ENCODE measurements around the gene KCNT2. TPM values are rescaled to one million over a fixed set of nuclear protein-coding genes. Genes with fewer than 3 reads are reported as not detected.

KCNT2 gene
- total and polyA plus RNA-seq, 5 donors from 2014 or later, result not detected

GRCh38 chr1:196557797-196558196 lies 50.4 kb downstream of the KCNT2 start:
- Mint-ChIP-seq H3K4me1 (no peaks in the 10 kb centered on the region), H3K36me3 (no peaks in the 10 kb centered on the region), H3K27me3 (no peaks in the 10 kb centered on the region), H3K4me3 (no peak overlapping the region), H3K9me3 (peaks cover 0 to 18% (median 4%) of the 10 kb centered on the region in 7 donors), H3K27ac (no peak overlapping the region)
- Histone ChIP-seq H3K4me1 (ENCODE audit: control insufficient read depth, insufficient read depth, low read length, poor library complexity, severe bottlenecking) (no peaks in the 10 kb centered on the region), H3K36me3 (ENCODE audit: control insufficient read depth, insufficient read depth, low read length) (no peaks in the 10 kb centered on the region), H3K4me3 (ENCODE audit: low read depth, low read length) (no peak overlapping the region), H3K27me3 (ENCODE audit: control insufficient read depth, insufficient read depth, low read length) (no peaks in the 10 kb centered on the region), H3K9me3 (ENCODE audit: control insufficient read depth in 2 of 2, low read length in 2 of 2) (no peaks in the 10 kb centered on the region), H3K27ac (ENCODE audit: insufficient read depth, low read length, poor library complexity, severe bottlenecking) (no peak overlapping the region)
- DNase-seq (no peak), ATAC-seq (ENCODE audit: low read depth in 2 of 2) (no peak)

- no peaks in the 10 kb centered on the region for H3K4me1 Mint-ChIP-seq
- H3K27me3 ChIP-seq (ENCODE audit: control insufficient read depth, insufficient read depth, low read length), result no peaks in the 10 kb centered on the region
- no peak overlapping the region for H3K27ac ChIP-seq (ENCODE audit: insufficient read depth, low read length, poor library complexity, severe bottlenecking)
- peaks cover 0 to 7% (median 1%) of the 10 kb centered on the region in 7 donors for H3K9me3 Mint-ChIP-seq
- H3K4me1 ChIP-seq (ENCODE audit: control insufficient read depth, insufficient read depth, low read length, poor library complexity, severe bottlenecking), result no peaks in the 10 kb centered on the region
- H3K9me3 ChIP-seq (ENCODE audit: control insufficient read depth in 2 of 2, low read length in 2 of 2), result no peaks in the 10 kb centered on the region
- DNase-seq (no peak), ATAC-seq (ENCODE audit: low read depth in 2 of 2) (no peak)
- no peak overlapping the region for H3K4me3 ChIP-seq (ENCODE audit: low read depth, low read length)
- no peak overlapping the region for H3K27ac Mint-ChIP-seq
- no peaks in the 10 kb centered on the region for H3K27me3 Mint-ChIP-seq
- H3K4me3 Mint-ChIP-seq, result no peak overlapping the region
- no peaks in the 10 kb centered on the region for H3K36me3 Mint-ChIP-seq
- H3K36me3 ChIP-seq (ENCODE audit: control insufficient read depth, insufficient read depth, low read length), result no peaks in the 10 kb centered on the region
Observed at GRCh38 chr1:196550731-196551130, 57.5 kb downstream of the KCNT2 start.

- Histone ChIP-seq H3K27me3 (ENCODE audit: control insufficient read depth, insufficient read depth, low read length) (no peaks in the 10 kb centered on the region), H3K4me1 (ENCODE audit: control insufficient read depth, insufficient read depth, low read length, poor library complexity, severe bottlenecking) (no peaks in the 10 kb centered on the region), H3K4me3 (ENCODE audit: low read depth, low read length) (no peak overlapping the region), H3K36me3 (ENCODE audit: control insufficient read depth, insufficient read depth, low read length) (no peaks in the 10 kb centered on the region), H3K9me3 (ENCODE audit: control insufficient read depth in 2 of 2, low read length in 2 of 2) (no peaks in the 10 kb centered on the region), H3K27ac (ENCODE audit: insufficient read depth, low read length, poor library complexity, severe bottlenecking) (no peak overlapping the region)
- DNase-seq (no peak), ATAC-seq (ENCODE audit: low read depth in 2 of 2) (no peak)
- H3K27ac Mint-ChIP-seq, result no peak overlapping the region
- no peaks in the 10 kb centered on the region for H3K27me3 Mint-ChIP-seq
- H3K36me3 Mint-ChIP-seq, result no peaks in the 10 kb centered on the region
- H3K4me3 Mint-ChIP-seq, result no peak overlapping the region
- H3K9me3 Mint-ChIP-seq, result peaks cover 0 to 7% (median 1%) of the 10 kb centered on the region in 7 donors
- no peaks in the 10 kb centered on the region for H3K4me1 Mint-ChIP-seq
Observed at GRCh38 chr1:196546272-196547111, 61.7 kb downstream of the KCNT2 start.

- DNase-seq (no peak), ATAC-seq (ENCODE audit: low read depth in 2 of 2) (no peak)
- no peak overlapping the region for H3K27ac Mint-ChIP-seq
- no peaks in the 10 kb centered on the region for H3K4me1 Mint-ChIP-seq
- H3K36me3 Mint-ChIP-seq, result no peaks in the 10 kb centered on the region
- H3K4me1 ChIP-seq (ENCODE audit: control insufficient read depth, insufficient read depth, low read length, poor library complexity, severe bottlenecking), result no peaks in the 10 kb centered on the region
- H3K4me3 Mint-ChIP-seq, result no peak overlapping the region
- H3K27me3 ChIP-seq (ENCODE audit: control insufficient read depth, insufficient read depth, low read length), result no peaks in the 10 kb centered on the region
- no peak overlapping the region for H3K4me3 ChIP-seq (ENCODE audit: low read depth, low read length)
- no peaks in the 10 kb centered on the region for H3K27me3 Mint-ChIP-seq
- H3K9me3 Mint-ChIP-seq, result peaks cover 0 to 9% (median 0%) of the 10 kb centered on the region in 7 donors
- H3K36me3 ChIP-seq (ENCODE audit: control insufficient read depth, insufficient read depth, low read length), result no peaks in the 10 kb centered on the region
- H3K27ac ChIP-seq (ENCODE audit: insufficient read depth, low read length, poor library complexity, severe bottlenecking), result no peak overlapping the region
- H3K9me3 ChIP-seq (ENCODE audit: control insufficient read depth in 2 of 2, low read length in 2 of 2), result no peaks in the 10 kb centered on the region
Observed at GRCh38 chr1:196545222-196545621, 63.0 kb downstream of the KCNT2 start.

- Mint-ChIP-seq H3K27ac (no peak overlapping the region), H3K4me3 (no peak overlapping the region), H3K36me3 (no peaks in the 10 kb centered on the region), H3K27me3 (no peaks in the 10 kb centered on the region), H3K4me1 (no peaks in the 10 kb centered on the region), H3K9me3 (peaks cover 0 to 11% (median 0%) of the 10 kb centered on the region in 7 donors)
- Histone ChIP-seq H3K4me1 (ENCODE audit: control insufficient read depth, insufficient read depth, low read length, poor library complexity, severe bottlenecking) (no peaks in the 10 kb centered on the region), H3K36me3 (ENCODE audit: control insufficient read depth, insufficient read depth, low read length) (no peaks in the 10 kb centered on the region), H3K4me3 (ENCODE audit: low read depth, low read length) (no peak overlapping the region), H3K9me3 (ENCODE audit: control insufficient read depth in 2 of 2, low read length in 2 of 2) (no peaks in the 10 kb centered on the region), H3K27me3 (ENCODE audit: control insufficient read depth, insufficient read depth, low read length) (no peaks in the 10 kb centered on the region), H3K27ac (ENCODE audit: insufficient read depth, low read length, poor library complexity, severe bottlenecking) (no peak overlapping the region)
- DNase-seq (no peak), ATAC-seq (ENCODE audit: low read depth in 2 of 2) (no peak)
Observed at GRCh38 chr1:196544617-196545016, 63.6 kb downstream of the KCNT2 start.

- no peak for ATAC-seq (ENCODE audit: low read depth in 2 of 2)
- no peaks in the 10 kb centered on the region for H3K4me1 Mint-ChIP-seq
- no peaks in the 10 kb centered on the region for H3K4me1 ChIP-seq (ENCODE audit: control insufficient read depth, insufficient read depth, low read length, poor library complexity, severe bottlenecking)
Observed at GRCh38 chr1:196543833-196544232, 64.4 kb downstream of the KCNT2 start.

GRCh38 chr1:196538473-196538872 lies 69.8 kb downstream of the KCNT2 start:
- DNase-seq, result no peak
- Mint-ChIP-seq H3K36me3 (no peaks in the 10 kb centered on the region), H3K27ac (no peak overlapping the region), H3K4me3 (no peak overlapping the region), H3K27me3 (no peaks in the 10 kb centered on the region), H3K4me1 (no peaks in the 10 kb centered on the region), H3K9me3 (peaks cover 0 to 26% (median 0%) of the 10 kb centered on the region in 7 donors)
- Histone ChIP-seq H3K4me3 (ENCODE audit: low read depth, low read length) (no peak overlapping the region), H3K4me1 (ENCODE audit: control insufficient read depth, insufficient read depth, low read length, poor library complexity, severe bottlenecking) (no peaks in the 10 kb centered on the region), H3K27me3 (ENCODE audit: control insufficient read depth, insufficient read depth, low read length) (no peaks in the 10 kb centered on the region), H3K9me3 (ENCODE audit: control insufficient read depth in 2 of 2, low read length in 2 of 2) (peaks cover 0 to 17% of the 10 kb centered on the region in 2 experiments), H3K36me3 (ENCODE audit: control insufficient read depth, insufficient read depth, low read length) (no peaks in the 10 kb centered on the region), H3K27ac (ENCODE audit: insufficient read depth, low read length, poor library complexity, severe bottlenecking) (no peak overlapping the region)
- ATAC-seq (ENCODE audit: low read depth in 2 of 2), result no peak

More at GRCh38 chr1:196543833-196544232, 64.4 kb downstream of the KCNT2 start:
- Mint-ChIP-seq H3K9me3 (peaks cover 0 to 9% (median 0%) of the 10 kb centered on the region in 7 donors), H3K27ac (no peak overlapping the region), H3K36me3 (no peaks in the 10 kb centered on the region), H3K27me3 (no peaks in the 10 kb centered on the region), H3K4me3 (no peak overlapping the region)
- no peak for DNase-seq
- no peaks in the 10 kb centered on the region for H3K27me3 ChIP-seq (ENCODE audit: control insufficient read depth, insufficient read depth, low read length)
- no peak overlapping the region for H3K27ac ChIP-seq (ENCODE audit: insufficient read depth, low read length, poor library complexity, severe bottlenecking)
- no peaks in the 10 kb centered on the region for H3K36me3 ChIP-seq (ENCODE audit: control insufficient read depth, insufficient read depth, low read length)
- no peaks in the 10 kb centered on the region for H3K9me3 ChIP-seq (ENCODE audit: control insufficient read depth in 2 of 2, low read length in 2 of 2)
- no peak overlapping the region for H3K4me3 ChIP-seq (ENCODE audit: low read depth, low read length)

- DNase-seq, result peak in 2 of 3 donors; percentile 1 to 9
- Mint-ChIP-seq H3K36me3 (no peaks in the 10 kb centered on the region), H3K27me3 (no peaks in the 10 kb centered on the region), H3K4me1 (no peaks in the 10 kb centered on the region), H3K27ac (no peak overlapping the region), H3K4me3 (no peak overlapping the region), H3K9me3 (peaks cover 0 to 27% (median 3%) of the 10 kb centered on the region in 7 donors)
- no peaks in the 10 kb centered on the region for H3K36me3 ChIP-seq (ENCODE audit: control insufficient read depth, insufficient read depth, low read length)
- H3K27me3 ChIP-seq (ENCODE audit: control insufficient read depth, insufficient read depth, low read length), result no peaks in the 10 kb centered on the region
- no peak overlapping the region for H3K4me3 ChIP-seq (ENCODE audit: low read depth, low read length)
- no peak overlapping the region for H3K27ac ChIP-seq (ENCODE audit: insufficient read depth, low read length, poor library complexity, severe bottlenecking)
- no peak for ATAC-seq (ENCODE audit: low read depth in 2 of 2)
- no peaks in the 10 kb centered on the region for H3K4me1 ChIP-seq (ENCODE audit: control insufficient read depth, insufficient read depth, low read length, poor library complexity, severe bottlenecking)
- peaks cover 0 to 17% of the 10 kb centered on the region in 2 experiments for H3K9me3 ChIP-seq (ENCODE audit: control insufficient read depth in 2 of 2, low read length in 2 of 2)
Observed at GRCh38 chr1:196535727-196536126, 72.5 kb downstream of the KCNT2 start.
